K562 (cell line): ENCODE results near the gene RNF151. TPM values are rescaled to one million over a fixed set of nuclear protein-coding genes. Genes with fewer than 3 reads are reported as not detected.

ENCODE experiments used
- BCLAF1 ChIP-seq, 2 experiments: fragments of 450-650 bp in 1 of 2; IDR thresholded peaks; 2 replicates each; pipeline ENCODE4 v1.6.1; 2011 to 2017; ENCODE audit warnings: low read depth in 2 of 2, antibody characterized with exemption in 1 of 2, borderline replicate concordance in 1 of 2, low read length in 1 of 2, mild to moderate bottlenecking in 1 of 2, mixed read lengths in 1 of 2; ENCODE audit not compliant: control insufficient read depth in 1 of 2
- BRD4 ChIP-seq: fragments of 200-600 bp; sonication (generic); IDR thresholded peaks from 2 replicates; pipeline ENCODE4 v1.6.1; 2017; ENCODE audit warnings: inconsistent platforms
- CREM ChIP-seq: IDR thresholded peaks from 2 replicates; pipeline ENCODE4 v1.6.1; 2014; ENCODE audit warnings: antibody characterized with exemption, low read depth
- CSDE1 ChIP-seq, 2 experiments: fragments of 450-650 bp; IDR thresholded peaks; 2 replicates each; pipeline ENCODE4 v1.6.1; 2016; ENCODE audit warnings: mild to moderate bottlenecking in 1 of 2
- CTBP1 ChIP-seq: fragments of 450-650 bp; IDR thresholded peaks from 2 replicates; pipeline ENCODE4 v1.6.1; 2016; ENCODE audit warnings: borderline replicate concordance
- DLX4 ChIP-seq: fragments of 250-450 bp; sonication (Bioruptor Pico); IDR thresholded peaks from 2 replicates; pipeline ENCODE4 v1.6.1; 2021; ENCODE audit warnings: mild to moderate bottlenecking
- ETV5 ChIP-seq: sonication (generic); formaldehyde crosslinking; IDR thresholded peaks from 2 replicates; pipeline ENCODE4 v1.4.0; 2020; ENCODE audit warnings: low read depth, mild to moderate bottlenecking, missing genetic modification reagents
- HDGF ChIP-seq: fragments of 450-650 bp; IDR thresholded peaks from 2 replicates; pipeline ENCODE4 v1.6.1; 2016
- HLTF ChIP-seq: fragments of 450-650 bp; IDR thresholded peaks from 2 replicates; pipeline ENCODE4 v1.6.1; 2016
- JUND ChIP-seq, 2 experiments: IDR thresholded peaks; 2 replicates in 1 of 2; 3 replicates in 1 of 2; pipeline ENCODE4 v1.6.1; 2011; ENCODE audit warnings: borderline replicate concordance in 2 of 2, low read depth in 2 of 2, low read length in 2 of 2, improper control_type of control experiment in 1 of 2, missing biosample characterization in 1 of 2, missing genetic modification characterization in 1 of 2, missing genetic modification reagents in 1 of 2
- MEIS2 ChIP-seq: fragments of 450-650 bp; IDR thresholded peaks from 2 replicates; pipeline ENCODE4 v1.6.1; 2014; ENCODE audit warnings: mild to moderate bottlenecking; ENCODE audit not compliant: partially characterized antibody
- MTA1 ChIP-seq: fragments of 450-650 bp; IDR thresholded peaks from 2 replicates; pipeline ENCODE4 v1.6.1; 2017; ENCODE audit warnings: borderline replicate concordance
- NFE2 ChIP-seq: IDR thresholded peaks from 2 replicates; pipeline ENCODE4 v1.6.1; 2014; ENCODE audit warnings: antibody characterized with exemption, low read depth
- NKRF ChIP-seq: fragments of 450-650 bp; IDR thresholded peaks from 2 replicates; pipeline ENCODE4 v1.6.1; 2016; ENCODE audit warnings: borderline replicate concordance
- PHF21A ChIP-seq: fragments of 450-650 bp; IDR thresholded peaks from 2 replicates; pipeline ENCODE4 v1.6.1; 2017; ENCODE audit warnings: low read depth, borderline replicate concordance
- RBM17 ChIP-seq: fragments of 200-400 bp; formaldehyde crosslinking; IDR thresholded peaks from 2 replicates; pipeline ENCODE4 v1.6.1; 2017; ENCODE audit warnings: low read depth, mild to moderate bottlenecking, low read length, borderline replicate concordance
- SIX5 ChIP-seq, 2 experiments: IDR thresholded peaks; 2 replicates each; pipeline ENCODE4 v1.6.1; 2011; ENCODE audit warnings: low read length in 2 of 2, borderline replicate concordance in 1 of 2, low read depth in 1 of 2, mild to moderate bottlenecking in 1 of 2, moderate library complexity in 1 of 2; ENCODE audit not compliant: insufficient read depth in 1 of 2
- SREBF1 ChIP-seq: fragments of 150-350 bp; IDR thresholded peaks from 2 replicates; pipeline ENCODE4 v1.6.1; 2014; ENCODE audit warnings: antibody characterized with exemption, low read depth, low read length, borderline replicate concordance
- STAT5A ChIP-seq: IDR thresholded peaks from 2 replicates; pipeline ENCODE4 v1.6.1; 2012; ENCODE audit warnings: low read length, inconsistent platforms, borderline replicate concordance
- TAF9B ChIP-seq: fragments of 450-650 bp; IDR thresholded peaks from 2 replicates; pipeline ENCODE4 v1.6.1; 2018; ENCODE audit warnings: mild to moderate bottlenecking; ENCODE audit not compliant: partially characterized antibody
- TFAP4 ChIP-seq: sonication (generic); formaldehyde crosslinking; IDR thresholded peaks from 2 replicates; pipeline ENCODE4 v1.8.0; 2022; ENCODE audit warnings: missing genetic modification reagents, mild to moderate bottlenecking, moderate library complexity, borderline replicate concordance
- ZNF212 ChIP-seq: fragments of 450-650 bp; formaldehyde crosslinking; IDR thresholded peaks from 2 replicates; pipeline ENCODE4 v1.4.0; 2020; ENCODE audit warnings: mild to moderate bottlenecking
- polyA plus RNA-seq, 8 experiments: library from polyadenylated mRNA; depleted of rRNA in 4 of 8; stranded (reverse) in 5 of 8; unstranded in 3 of 8; fragments of >200 nt; fragmentation: Nextera tagmentation in 2 of 8; fragmentation: Illumina TruSeq in 1 of 8; extraction: Ambion mirVana in 2 of 8; extraction: Trizol in 1 of 8; gene quantifications; 2 replicates each; pipeline versions ENCODE4 v1.2.1 to v1.2.3, GENCODE V29; 2011 to 2014; ENCODE audit warnings: inconsistent platforms in 1 of 8, missing spikeins in 1 of 8
- total RNA-seq, 7 experiments: library from RNA; depleted of rRNA in 6 of 7; stranded (reverse); fragments of >200 nt in 6 of 7; fragmentation: Illumina TruSeq in 2 of 7; extraction: Trizol in 2 of 7; gene quantifications; 2 replicates each; pipeline versions ENCODE4 v1.2.1 to v1.2.3, GENCODE V29; 2011 to 2021; ENCODE audit warnings: low replicate concordance in 1 of 7

Gene RNF151
- total and polyA plus RNA-seq, 9 of the 15 experiments (the other 6 are each of a cell fraction or from before 2014, with no cell fraction given), result not detected

- TF ChIP-seq MTA1 (no peak), CSDE1 (IDR thresholded peaks at IDR 0.05) (no peak), NKRF (no peak), CTBP1 (peak; percentile 92), MEIS2 (peak; percentile 89), SREBF1 (no peak), CREM (no peak), ZNF212 (CRISPR knock-in tag) (no peak), NFE2 (peak; percentile 96), ETV5 (CRISPR knock-in tag) (no peak), BRD4 (no peak), BCLAF1 (IDR thresholded peaks at IDR 0.05; ENCODE audit: borderline replicate concordance in 1 of 2, control insufficient read depth in 1 of 2, low read depth in 2 of 2, low read length in 1 of 2) (no peak), TFAP4 (peak; percentile 68), RBM17 (no peak), DLX4 (CRISPR knock-in tag) (no peak), SIX5 (IDR thresholded peaks at IDR 0.05; ENCODE audit: borderline replicate concordance in 1 of 2, insufficient read depth in 1 of 2, low read depth in 1 of 2, low read length in 2 of 2) (no peak), PHF21A (no peak), HDGF (no peak), HLTF (no peak), STAT5A (peak; percentile 51), JUND (IDR thresholded peaks at IDR 0.05; ENCODE audit: borderline replicate concordance, low read depth, low read length) (peak; percentile 84), JUND (tag; IDR thresholded peaks at IDR 0.05; ENCODE audit: borderline replicate concordance, low read depth, low read length) (peak; percentile 86; the same call in 1 of the 3 replicates), TAF9B (peak; percentile 34)
Observed at GRCh38 chr16:1942047-1942809, 24.4 kb upstream of the RNF151 start (continued).
